ENCODE measurements around the gene SRSF10. TPM values are rescaled to one million over a fixed set of nuclear protein-coding genes. Genes with fewer than 3 reads are reported as not detected.

The SRSF10 gene
- total and polyA plus RNA-seq, 2 of the 8 experiments (the other 6 are each of a cell fraction or from before 2014, with no cell fraction given), result 155 to 194 TPM

- Histone ChIP-seq H3K23ac (ENCODE audit: insufficient read length) (no peak overlapping the region), H3K4ac (replicated peaks; ENCODE audit: insufficient read length, low read depth, low read length) (no peak overlapping the region), H3K27ac (ENCODE audit: low read depth, low read length) (no peak overlapping the region), H3K4me2 (ENCODE audit: insufficient read depth in 1 of 2, low read depth in 2 of 2, low read length in 2 of 2) (no peak overlapping the region), H3K14ac (ENCODE audit: insufficient read length) (no peak overlapping the region), H2AFZ (ENCODE audit: low read length) (no peak overlapping the region), H3K36me3 (ENCODE audit: control insufficient read depth in 2 of 4, insufficient read depth in 4 of 4, low read length in 3 of 4) (no peaks in the 10 kb centered on the region; a peak in 1 of 8 replicates), H3K56ac (replicated peaks; ENCODE audit: insufficient read length, low read depth, low read length) (no peak overlapping the region), H3K4me3 (ENCODE audit: extremely low read depth in 1 of 4, insufficient read depth in 2 of 4, low read depth in 3 of 4, low read length in 4 of 4) (no peak overlapping the region), H2BK12ac (ENCODE audit: low read depth, low read length) (no peak overlapping the region), H3K23me2 (ENCODE audit: low read depth, low read length) (no peaks in the 10 kb centered on the region), H3K18ac (ENCODE audit: extremely low read depth, low read length) (no peak overlapping the region), H2BK20ac (ENCODE audit: low read length) (no peak overlapping the region), H3K4me1 (replicated peaks in 1 of 4; ENCODE audit: control insufficient read depth in 3 of 4, insufficient read depth in 4 of 4, low read length in 3 of 4) (peaks cover 0 to 2% (median 0%) of the 10 kb centered on the region in 4 experiments; a peak in 2 of 7 replicates), H2BK15ac (ENCODE audit: low read length) (no peak overlapping the region), H3K79me1 (ENCODE audit: low read depth, low read length) (no peaks in the 10 kb centered on the region), H3K27me3 (replicated peaks in 1 of 4; ENCODE audit: control insufficient read depth in 3 of 4, extremely low read depth in 1 of 4, insufficient read depth in 3 of 4, low read length in 3 of 4) (no peaks in the 10 kb centered on the region), H2AK5ac (ENCODE audit: low read depth, low read length) (no peak overlapping the region), H3K9me3 (ENCODE audit: insufficient read depth in 2 of 2, low read depth in 1 of 2, low read length in 1 of 2) (no peaks in the 10 kb centered on the region), H4K5ac (ENCODE audit: insufficient read length, low read depth, low read length) (no peak overlapping the region), H4K91ac (replicated peaks; ENCODE audit: insufficient read length, low read length) (no peak overlapping the region), H2BK5ac (ENCODE audit: low read depth, low read length) (no peak overlapping the region), H2BK120ac (replicated peaks; ENCODE audit: low read depth, low read length) (no peak overlapping the region), H3K79me2 (ENCODE audit: control insufficient read depth in 1 of 2, insufficient read depth in 2 of 2, low read length in 2 of 2) (no peaks in the 10 kb centered on the region), H3K9ac (replicated peaks in 1 of 4; ENCODE audit: extremely low read depth in 1 of 4, low read depth in 3 of 4, low read length in 3 of 4) (no peak overlapping the region), H4K8ac (ENCODE audit: extremely low read depth, insufficient read depth, low read length) (no peak overlapping the region), H4K20me1 (replicated peaks in 1 of 2; ENCODE audit: control insufficient read depth in 1 of 2, insufficient read depth in 2 of 2, low read length in 2 of 2) (no peaks in the 10 kb centered on the region)
- WGBS, 2 experiments (ENCODE audit: extremely low coverage in 1 of 2, insufficient coverage in 1 of 2, insufficient read length in 1 of 2, insufficient replicate concordance in 2 of 2, low coverage in 1 of 2, low lambda C conversion rate in 2 of 2, missing lambda C conversion rate in 1 of 2), result 92% methylated on average over 4 of the region's 4 CpGs; no CpG with 5 or more reads in 1 of the 2 experiments
- no peak for FAIRE-seq
- DNase-seq (ENCODE audit: low read depth in 1 of 2, low spot score in 2 of 2), result no peak
- ChIA-PET CTCF (ENCODE audit: partially characterized antibody) (interaction anchor here (2.5 kb wide), 1 partner anchor 104 kb away, joined by 32 read pairs; no protein-coding TSS in a partner anchor), POLR2A (ENCODE audit: partially characterized antibody) (no interaction called here)
- TF ChIP-seq CBX8 (IDR thresholded peaks at IDR 0.05; ENCODE audit: borderline replicate concordance, low read depth, low read length) (no peak), CHD2 (IDR thresholded peaks at IDR 0.05; ENCODE audit: low read length) (no peak), JUN (IDR thresholded peaks at IDR 0.05; ENCODE audit: low read depth, low read length) (no peak), MAX (IDR thresholded peaks at IDR 0.05) (no peak), CTBP2 (IDR thresholded peaks at IDR 0.05; ENCODE audit: borderline replicate concordance, insufficient read depth, insufficient read length, low read length) (no peak), USF2 (IDR thresholded peaks at IDR 0.05; ENCODE audit: low read length) (no peak), SIRT6 (IDR thresholded peaks at IDR 0.05; ENCODE audit: low read length) (no peak), POLR2AphosphoS5 (IDR thresholded peaks at IDR 0.05; ENCODE audit: low read depth, low read length) (no peak), RFX5 (IDR thresholded peaks at IDR 0.05; ENCODE audit: borderline replicate concordance, low read depth, low read length) (no peak)
Observed at GRCh38 chr1:23914921-23915320, 65.2 kb downstream of the SRSF10 start.

Data from H1 (cell line).